ENCODE measurements around the gene ZPLD1. TPM values are rescaled to one million over a fixed set of nuclear protein-coding genes. Genes with fewer than 3 reads are reported as not detected.

The ZPLD1 gene
- total RNA-seq, 1 experiment from 2014 or later: not detected

DNA sequence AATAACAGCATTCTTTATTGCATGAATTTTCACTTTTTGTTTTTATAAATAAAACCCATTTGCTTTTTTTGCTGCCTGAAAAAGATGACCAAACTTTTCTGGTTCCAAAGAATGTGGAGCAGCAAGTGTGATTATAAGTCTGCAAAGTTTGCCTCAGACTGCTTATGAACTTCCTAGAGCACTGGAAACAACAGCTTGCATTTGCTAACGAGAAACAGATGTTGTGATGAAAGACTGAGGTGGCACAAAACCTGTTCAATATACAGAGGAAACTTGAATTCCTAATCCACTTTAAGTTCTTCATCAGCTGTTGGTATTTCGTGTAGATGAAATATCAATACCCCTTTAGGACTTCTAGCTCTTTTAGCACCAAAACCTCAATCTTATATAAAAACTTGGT, 9.3 kb downstream of the ZPLD1 start:
- ChIA-PET CTCF (no interaction called here), POLR2A (no interaction called here), RAD21 (ENCODE audit: low non-redundant PET in 1 of 2, low total read pairs in 2 of 2, uncharacterized antibody in 2 of 2, unreplicated experiment in 2 of 2) (no interaction called here)
- ATAC-seq (no peak), DNase-seq (ENCODE audit: low read depth, low spot score) (no peak)
- Histone ChIP-seq H3K27ac (ENCODE audit: low read depth, low read length) (no peak overlapping the region), H3K79me2 (ENCODE audit: insufficient read depth, low read length) (no peaks in the 10 kb centered on the region), H3K4me1 (ENCODE audit: control insufficient read depth in 1 of 2, insufficient read depth in 2 of 2, low read length in 2 of 2) (no peaks in the 10 kb centered on the region), H3K36me3 (ENCODE audit: control insufficient read depth in 1 of 2, insufficient read depth in 2 of 2, low read length in 2 of 2) (no peaks in the 10 kb centered on the region), H3K9ac (ENCODE audit: low read length) (no peak overlapping the region), H3K4me2 (ENCODE audit: low read length) (no peak overlapping the region), H3K9me3 (ENCODE audit: control insufficient read depth in 1 of 2, insufficient read depth in 1 of 2, low read depth in 1 of 2, low read length in 2 of 2) (no peaks in the 10 kb centered on the region), H3K27me3 (ENCODE audit: insufficient read depth, low read length) (no peaks in the 10 kb centered on the region), H4K20me1 (ENCODE audit: insufficient read depth) (no peaks in the 10 kb centered on the region), H3K4me3 (replicated peaks in 1 of 2; ENCODE audit: low read depth in 1 of 2, low read length in 2 of 2) (no peak overlapping the region), H3K9me2 (ENCODE audit: insufficient read depth) (no peaks in the 10 kb centered on the region), H2AFZ (ENCODE audit: low read depth, low read length, poor library complexity, severe bottlenecking) (no peak overlapping the region)
- TF ChIP-seq REST (IDR thresholded peaks at IDR 0.05; ENCODE audit: low read depth) (no peak), ZNF274 (IDR thresholded peaks at IDR 0.05; ENCODE audit: low read depth, low read length) (no peak), ATF3 (IDR thresholded peaks at IDR 0.05) (no peak), SRF (IDR thresholded peaks at IDR 0.05; ENCODE audit: low read depth) (no peak), RAD21 (IDR thresholded peaks at IDR 0.05; ENCODE audit: low read depth) (no peak), EGR1 (IDR thresholded peaks at IDR 0.05; ENCODE audit: low read depth) (no peak), JUND (IDR thresholded peaks at IDR 0.05) (no peak), MAX (IDR thresholded peaks at IDR 0.05) (no peak), EZH2phosphoT487 (IDR thresholded peaks at IDR 0.05; ENCODE audit: borderline replicate concordance) (no peak), YY1 (IDR thresholded peaks at IDR 0.05; ENCODE audit: extremely low read depth, insufficient replicate concordance, low read depth, low read length) (no peak), ZFX (IDR thresholded peaks at IDR 0.05) (no peak), SP1 (IDR thresholded peaks at IDR 0.05; ENCODE audit: low read depth) (no peak), SIN3A (IDR thresholded peaks at IDR 0.05; ENCODE audit: low read depth) (no peak), FOSL1 (IDR thresholded peaks at IDR 0.05; ENCODE audit: low read depth) (no peak), TCF7L2 (IDR thresholded peaks at IDR 0.05; ENCODE audit: borderline replicate concordance, extremely low read depth, insufficient read depth, insufficient read length) (no peak), CBX3 (IDR thresholded peaks at IDR 0.05; ENCODE audit: low read depth) (no peak), EZH2 (IDR thresholded peaks at IDR 0.05) (no peak), ELF1 (IDR thresholded peaks at IDR 0.05; ENCODE audit: borderline replicate concordance, low read depth) (no peak)
- TF ChIP-seq, protein P1, sequence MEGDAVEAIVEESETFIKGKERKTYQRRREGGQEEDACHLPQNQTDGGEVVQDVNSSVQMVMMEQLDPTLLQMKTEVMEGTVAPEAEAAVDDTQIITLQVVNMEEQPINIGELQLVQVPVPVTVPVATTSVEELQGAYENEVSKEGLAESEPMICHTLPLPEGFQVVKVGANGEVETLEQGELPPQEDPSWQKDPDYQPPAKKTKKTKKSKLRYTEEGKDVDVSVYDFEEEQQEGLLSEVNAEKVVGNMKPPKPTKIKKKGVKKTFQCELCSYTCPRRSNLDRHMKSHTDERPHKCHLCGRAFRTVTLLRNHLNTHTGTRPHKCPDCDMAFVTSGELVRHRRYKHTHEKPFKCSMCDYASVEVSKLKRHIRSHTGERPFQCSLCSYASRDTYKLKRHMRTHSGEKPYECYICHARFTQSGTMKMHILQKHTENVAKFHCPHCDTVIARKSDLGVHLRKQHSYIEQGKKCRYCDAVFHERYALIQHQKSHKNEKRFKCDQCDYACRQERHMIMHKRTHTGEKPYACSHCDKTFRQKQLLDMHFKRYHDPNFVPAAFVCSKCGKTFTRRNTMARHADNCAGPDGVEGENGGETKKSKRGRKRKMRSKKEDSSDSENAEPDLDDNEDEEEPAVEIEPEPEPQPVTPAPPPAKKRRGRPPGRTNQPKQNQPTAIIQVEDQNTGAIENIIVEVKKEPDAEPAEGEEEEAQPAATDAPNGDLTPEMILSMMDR (IDR thresholded peaks at IDR 0.05 in 2 of 3, conservative IDR thresholded peaks at IDR 0.05 in 1 of 3; ENCODE audit: borderline replicate concordance in 1 of 3, insufficient read depth in 1 of 3, low read depth in 2 of 3, low read length in 2 of 3): no peak
- TF ChIP-seq, protein P2, sequence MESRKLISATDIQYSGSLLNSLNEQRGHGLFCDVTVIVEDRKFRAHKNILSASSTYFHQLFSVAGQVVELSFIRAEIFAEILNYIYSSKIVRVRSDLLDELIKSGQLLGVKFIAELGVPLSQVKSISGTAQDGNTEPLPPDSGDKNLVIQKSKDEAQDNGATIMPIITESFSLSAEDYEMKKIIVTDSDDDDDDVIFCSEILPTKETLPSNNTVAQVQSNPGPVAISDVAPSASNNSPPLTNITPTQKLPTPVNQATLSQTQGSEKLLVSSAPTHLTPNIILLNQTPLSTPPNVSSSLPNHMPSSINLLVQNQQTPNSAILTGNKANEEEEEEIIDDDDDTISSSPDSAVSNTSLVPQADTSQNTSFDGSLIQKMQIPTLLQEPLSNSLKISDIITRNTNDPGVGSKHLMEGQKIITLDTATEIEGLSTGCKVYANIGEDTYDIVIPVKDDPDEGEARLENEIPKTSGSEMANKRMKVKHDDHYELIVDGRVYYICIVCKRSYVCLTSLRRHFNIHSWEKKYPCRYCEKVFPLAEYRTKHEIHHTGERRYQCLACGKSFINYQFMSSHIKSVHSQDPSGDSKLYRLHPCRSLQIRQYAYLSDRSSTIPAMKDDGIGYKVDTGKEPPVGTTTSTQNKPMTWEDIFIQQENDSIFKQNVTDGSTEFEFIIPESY (IDR thresholded peaks at IDR 0.05; ENCODE audit: extremely low read depth, insufficient replicate concordance, low read length): no peak
- intact Hi-C loops (cut with micrococcal nuclease): no loop called here
- BruUV-seq (replicated peaks): no TSS peak

Data from HCT116 (cell line).